ENCODE measurements around the gene ATP8A2.

ATP8A2 gene

GRCh38 chr13:25859528-25859927 lies 487.8 kb downstream of the ATP8A2 start:
- no peak overlapping the region for H3K27ac ChIP-seq (ENCODE audit: low read depth, low read length)
- no peaks in the 10 kb centered on the region for H3K9me3 ChIP-seq (ENCODE audit: insufficient read depth, low read depth, low read length)
- no peaks in the 10 kb centered on the region for H3K27me3 ChIP-seq (ENCODE audit: insufficient read depth, low read length)
- H3K9ac ChIP-seq (ENCODE audit: low read depth, low read length): no peak overlapping the region
- H3K36me3 ChIP-seq (ENCODE audit: insufficient read depth, low read length): no peaks in the 10 kb centered on the region
- H3K4me3 ChIP-seq (ENCODE audit: low read length): no peak overlapping the region
- WGBS: 100% methylated on average over 2 of the region's 3 CpGs
- H3K4me1 ChIP-seq (ENCODE audit: insufficient read depth, low read length): 0 out of 2 replicates have a peak, but pooled peaks cover 4% of the 10 kb centered on the region

- no peaks in the 10 kb centered on the region for H3K27me3 ChIP-seq (ENCODE audit: insufficient read depth, low read length)
- 80% methylated on average over 1 of the region's 1 CpG for WGBS
- H3K4me1 ChIP-seq (ENCODE audit: insufficient read depth, low read length): 0 out of 2 replicates have a peak, but pooled peaks cover 4% of the 10 kb centered on the region
- no peak overlapping the region for H3K4me3 ChIP-seq (ENCODE audit: low read length)
- H3K9me3 ChIP-seq (ENCODE audit: insufficient read depth, low read depth, low read length): no peaks in the 10 kb centered on the region
- no peak overlapping the region for H3K27ac ChIP-seq (ENCODE audit: low read depth, low read length)
- H3K36me3 ChIP-seq (ENCODE audit: insufficient read depth, low read length): no peaks in the 10 kb centered on the region
- H3K9ac ChIP-seq (ENCODE audit: low read depth, low read length): no peak overlapping the region
Observed at GRCh38 chr13:25860265-25860664, 488.5 kb downstream of the ATP8A2 start.

- Histone ChIP-seq H3K9ac (ENCODE audit: low read depth, low read length) (no peak overlapping the region), H3K4me3 (ENCODE audit: low read length) (no peak overlapping the region), H3K27ac (ENCODE audit: low read depth, low read length) (no peak overlapping the region), H3K9me3 (ENCODE audit: insufficient read depth, low read depth, low read length) (no peaks in the 10 kb centered on the region), H3K36me3 (ENCODE audit: insufficient read depth, low read length) (no peaks in the 10 kb centered on the region), H3K4me1 (ENCODE audit: insufficient read depth, low read length) (0 out of 2 replicates have a peak, but pooled peaks cover 4% of the 10 kb centered on the region), H3K27me3 (ENCODE audit: insufficient read depth, low read length) (no peaks in the 10 kb centered on the region)
- WGBS: 100% methylated on average over 1 of the region's 3 CpGs
Observed at GRCh38 chr13:25860862-25861261, 489.1 kb downstream of the ATP8A2 start.

- H3K36me3 ChIP-seq (ENCODE audit: insufficient read depth, low read length): no peaks in the 10 kb centered on the region
- WGBS: 82% methylated on average over 4 of the region's 4 CpGs
- H3K9me3 ChIP-seq (ENCODE audit: insufficient read depth, low read depth, low read length): no peaks in the 10 kb centered on the region
- H3K4me1 ChIP-seq (ENCODE audit: insufficient read depth, low read length): 0 out of 2 replicates have a peak, but pooled peaks cover 4% of the 10 kb centered on the region
- no peaks in the 10 kb centered on the region for H3K27me3 ChIP-seq (ENCODE audit: insufficient read depth, low read length)
- H3K4me3 ChIP-seq (ENCODE audit: low read length): no peak overlapping the region
- H3K9ac ChIP-seq (ENCODE audit: low read depth, low read length): no peak overlapping the region
- H3K27ac ChIP-seq (ENCODE audit: low read depth, low read length): no peak overlapping the region
Observed at GRCh38 chr13:25862156-25862555, 490.4 kb downstream of the ATP8A2 start.

- Histone ChIP-seq H3K9ac (ENCODE audit: low read depth, low read length) (no peak overlapping the region), H3K9me3 (ENCODE audit: insufficient read depth, low read depth, low read length) (no peaks in the 10 kb centered on the region), H3K4me1 (ENCODE audit: insufficient read depth, low read length) (peaks cover 15% of the 10 kb centered on the region), H3K27me3 (ENCODE audit: insufficient read depth, low read length) (no peaks in the 10 kb centered on the region), H3K27ac (ENCODE audit: low read depth, low read length) (no peak overlapping the region), H3K4me3 (ENCODE audit: low read length) (no peak overlapping the region), H3K36me3 (ENCODE audit: insufficient read depth, low read length) (no peaks in the 10 kb centered on the region)
- 96% methylated on average over 6 of the region's 6 CpGs for WGBS
Observed at GRCh38 chr13:25864116-25864515, 492.3 kb downstream of the ATP8A2 start.

- WGBS: 100% methylated on average over 1 of the region's 1 CpG
- Histone ChIP-seq H3K27me3 (ENCODE audit: insufficient read depth, low read length) (no peaks in the 10 kb centered on the region), H3K4me3 (ENCODE audit: low read length) (no peak overlapping the region), H3K9me3 (ENCODE audit: insufficient read depth, low read depth, low read length) (no peaks in the 10 kb centered on the region), H3K4me1 (ENCODE audit: insufficient read depth, low read length) (peaks cover 18% of the 10 kb centered on the region), H3K27ac (ENCODE audit: low read depth, low read length) (no peak overlapping the region), H3K9ac (ENCODE audit: low read depth, low read length) (no peak overlapping the region), H3K36me3 (ENCODE audit: insufficient read depth, low read length) (no peaks in the 10 kb centered on the region)
Observed at GRCh38 chr13:25864936-25865335, 493.2 kb downstream of the ATP8A2 start.

GRCh38 chr13:25865391-25865790 lies 493.6 kb downstream of the ATP8A2 start:
- H3K4me1 ChIP-seq (ENCODE audit: insufficient read depth, low read length): peaks cover 22% of the 10 kb centered on the region
- H3K27ac ChIP-seq (ENCODE audit: low read depth, low read length): no peak overlapping the region
- no peaks in the 10 kb centered on the region for H3K36me3 ChIP-seq (ENCODE audit: insufficient read depth, low read length)
- no peak overlapping the region for H3K4me3 ChIP-seq (ENCODE audit: low read length)
- WGBS: 100% methylated on average over 1 of the region's 2 CpGs
- no peaks in the 10 kb centered on the region for H3K9me3 ChIP-seq (ENCODE audit: insufficient read depth, low read depth, low read length)
- H3K9ac ChIP-seq (ENCODE audit: low read depth, low read length): no peak overlapping the region
- H3K27me3 ChIP-seq (ENCODE audit: insufficient read depth, low read length): no peaks in the 10 kb centered on the region

GRCh38 chr13:25867038-25867437 lies 495.3 kb downstream of the ATP8A2 start:
- Histone ChIP-seq H3K4me3 (ENCODE audit: low read length) (no peak overlapping the region), H3K4me1 (ENCODE audit: insufficient read depth, low read length) (peaks cover 34% of the 10 kb centered on the region), H3K27ac (ENCODE audit: low read depth, low read length) (no peak overlapping the region), H3K27me3 (ENCODE audit: insufficient read depth, low read length) (no peaks in the 10 kb centered on the region), H3K9ac (ENCODE audit: low read depth, low read length) (no peak overlapping the region), H3K36me3 (ENCODE audit: insufficient read depth, low read length) (no peaks in the 10 kb centered on the region), H3K9me3 (ENCODE audit: insufficient read depth, low read depth, low read length) (no peaks in the 10 kb centered on the region)

- H3K4me3 ChIP-seq (ENCODE audit: low read length): no peak overlapping the region
- no peaks in the 10 kb centered on the region for H3K36me3 ChIP-seq (ENCODE audit: insufficient read depth, low read length)
- H3K27me3 ChIP-seq (ENCODE audit: insufficient read depth, low read length): no peaks in the 10 kb centered on the region
- H3K27ac ChIP-seq (ENCODE audit: low read depth, low read length): no peak overlapping the region
- H3K9ac ChIP-seq (ENCODE audit: low read depth, low read length): no peak overlapping the region
- H3K9me3 ChIP-seq (ENCODE audit: insufficient read depth, low read depth, low read length): no peaks in the 10 kb centered on the region
- WGBS: 83% methylated on average over 5 of the region's 5 CpGs
- H3K4me1 ChIP-seq (ENCODE audit: insufficient read depth, low read length): peaks cover 34% of the 10 kb centered on the region
Observed at GRCh38 chr13:25868490-25868889, 496.7 kb downstream of the ATP8A2 start.

- Histone ChIP-seq H3K4me1 (ENCODE audit: insufficient read depth, low read length) (peaks cover 38% of the 10 kb centered on the region), H3K27ac (ENCODE audit: low read depth, low read length) (no peak overlapping the region), H3K27me3 (ENCODE audit: insufficient read depth, low read length) (no peaks in the 10 kb centered on the region)
Observed at GRCh38 chr13:25869941-25870340, 498.2 kb downstream of the ATP8A2 start.

GRCh38 chr13:25871389-25872125 lies 499.8 kb downstream of the ATP8A2 start:
- Histone ChIP-seq H3K9me3 (ENCODE audit: insufficient read depth, low read depth, low read length) (no peaks in the 10 kb centered on the region), H3K4me3 (ENCODE audit: low read length) (no peak overlapping the region)

More at GRCh38 chr13:25869941-25870340, 498.2 kb downstream of the ATP8A2 start:
- H3K9me3 ChIP-seq (ENCODE audit: insufficient read depth, low read depth, low read length): no peaks in the 10 kb centered on the region
- H3K36me3 ChIP-seq (ENCODE audit: insufficient read depth, low read length): no peaks in the 10 kb centered on the region
- no peak overlapping the region for H3K9ac ChIP-seq (ENCODE audit: low read depth, low read length)
- 91% methylated on average over 12 of the region's 12 CpGs for WGBS
- H3K4me3 ChIP-seq (ENCODE audit: low read length): no peak overlapping the region

More at GRCh38 chr13:25871389-25872125, 499.8 kb downstream of the ATP8A2 start:
- peaks cover 40% of the 10 kb centered on the region for H3K4me1 ChIP-seq (ENCODE audit: insufficient read depth, low read length)
- no peaks in the 10 kb centered on the region for H3K27me3 ChIP-seq (ENCODE audit: insufficient read depth, low read length)
- no peak overlapping the region for H3K27ac ChIP-seq (ENCODE audit: low read depth, low read length)
- H3K36me3 ChIP-seq (ENCODE audit: insufficient read depth, low read length): no peaks in the 10 kb centered on the region
- 90% methylated on average over 11 of the region's 11 CpGs for WGBS
- no peak overlapping the region for H3K9ac ChIP-seq (ENCODE audit: low read depth, low read length)
